GM12872 (cell line): ENCODE data around the gene CDHR4.

Experiments used
- TF ChIP-seq, protein P1 (sequence below): IDR thresholded peaks from 3 replicates; pipeline ENCODE4 v1.5.1; 2011; ENCODE audit warnings: low read depth, mild to moderate bottlenecking, low read length, moderate library complexity; ENCODE audit not compliant: insufficient read depth

The CDHR4 gene

DNA sequence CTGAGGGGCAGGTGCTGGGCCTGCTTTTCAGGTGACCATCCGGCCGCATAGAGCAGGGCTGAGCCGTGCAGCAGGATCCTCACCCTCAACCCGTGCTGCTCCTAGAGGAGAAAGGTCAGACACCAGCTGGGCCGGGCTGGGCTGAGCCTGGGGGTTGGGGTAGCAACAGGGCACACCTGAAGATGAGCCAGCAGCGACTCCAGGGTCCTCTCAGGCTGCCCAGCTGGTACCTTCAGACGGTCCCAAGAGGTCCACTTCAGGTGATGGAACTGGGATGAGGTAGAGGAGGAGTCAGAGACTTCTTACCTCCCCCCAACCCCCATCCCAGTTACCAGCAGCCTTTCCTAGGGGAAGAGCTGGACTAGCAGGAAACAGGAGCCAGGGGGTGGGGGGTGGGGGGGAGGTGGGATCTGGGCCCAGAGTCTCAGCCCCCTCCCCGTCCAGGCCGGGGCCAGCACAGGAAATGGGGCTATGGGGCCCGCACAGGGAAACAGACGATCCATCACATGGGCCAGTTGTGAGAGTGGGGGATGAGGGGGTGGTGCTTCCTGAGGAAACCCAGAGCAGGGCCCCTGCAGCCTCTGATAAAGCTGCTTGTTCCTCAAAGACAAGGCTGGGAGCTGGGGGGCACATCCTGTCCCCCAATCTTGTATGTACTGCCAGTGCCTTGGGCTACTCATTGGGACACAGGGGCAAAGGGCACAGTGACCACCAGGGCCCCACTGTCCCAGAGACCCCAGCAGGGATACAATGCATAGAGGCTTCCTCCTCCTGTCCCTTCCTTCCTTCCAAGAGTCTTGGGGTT lies 6.4 kb upstream of the CDHR4 start:
- TF ChIP-seq, protein P1, sequence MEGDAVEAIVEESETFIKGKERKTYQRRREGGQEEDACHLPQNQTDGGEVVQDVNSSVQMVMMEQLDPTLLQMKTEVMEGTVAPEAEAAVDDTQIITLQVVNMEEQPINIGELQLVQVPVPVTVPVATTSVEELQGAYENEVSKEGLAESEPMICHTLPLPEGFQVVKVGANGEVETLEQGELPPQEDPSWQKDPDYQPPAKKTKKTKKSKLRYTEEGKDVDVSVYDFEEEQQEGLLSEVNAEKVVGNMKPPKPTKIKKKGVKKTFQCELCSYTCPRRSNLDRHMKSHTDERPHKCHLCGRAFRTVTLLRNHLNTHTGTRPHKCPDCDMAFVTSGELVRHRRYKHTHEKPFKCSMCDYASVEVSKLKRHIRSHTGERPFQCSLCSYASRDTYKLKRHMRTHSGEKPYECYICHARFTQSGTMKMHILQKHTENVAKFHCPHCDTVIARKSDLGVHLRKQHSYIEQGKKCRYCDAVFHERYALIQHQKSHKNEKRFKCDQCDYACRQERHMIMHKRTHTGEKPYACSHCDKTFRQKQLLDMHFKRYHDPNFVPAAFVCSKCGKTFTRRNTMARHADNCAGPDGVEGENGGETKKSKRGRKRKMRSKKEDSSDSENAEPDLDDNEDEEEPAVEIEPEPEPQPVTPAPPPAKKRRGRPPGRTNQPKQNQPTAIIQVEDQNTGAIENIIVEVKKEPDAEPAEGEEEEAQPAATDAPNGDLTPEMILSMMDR: no peak

DNA sequence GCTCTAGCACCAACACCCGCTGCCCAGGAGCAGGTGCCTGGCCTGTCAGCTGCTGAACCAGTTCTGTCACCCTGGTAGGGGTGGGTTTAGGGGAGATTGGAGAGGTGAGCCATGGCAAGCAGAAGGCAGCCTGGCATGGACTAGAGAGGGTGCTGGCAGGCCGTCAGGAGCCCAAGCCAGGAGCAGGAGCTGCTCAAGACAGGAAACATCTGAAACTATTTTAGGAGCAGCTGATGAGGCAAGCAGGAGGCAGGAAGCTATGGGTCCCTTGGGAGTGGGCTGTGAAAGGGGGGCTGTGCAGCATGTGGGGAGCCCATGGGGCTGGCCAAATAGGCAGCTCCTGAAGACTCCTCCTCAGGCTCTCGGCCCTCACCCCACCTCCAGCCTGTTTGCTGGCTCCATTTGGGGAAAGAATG lies 5.7 kb upstream of the CDHR4 start:
- TF ChIP-seq, protein P1: no peak

DNA sequence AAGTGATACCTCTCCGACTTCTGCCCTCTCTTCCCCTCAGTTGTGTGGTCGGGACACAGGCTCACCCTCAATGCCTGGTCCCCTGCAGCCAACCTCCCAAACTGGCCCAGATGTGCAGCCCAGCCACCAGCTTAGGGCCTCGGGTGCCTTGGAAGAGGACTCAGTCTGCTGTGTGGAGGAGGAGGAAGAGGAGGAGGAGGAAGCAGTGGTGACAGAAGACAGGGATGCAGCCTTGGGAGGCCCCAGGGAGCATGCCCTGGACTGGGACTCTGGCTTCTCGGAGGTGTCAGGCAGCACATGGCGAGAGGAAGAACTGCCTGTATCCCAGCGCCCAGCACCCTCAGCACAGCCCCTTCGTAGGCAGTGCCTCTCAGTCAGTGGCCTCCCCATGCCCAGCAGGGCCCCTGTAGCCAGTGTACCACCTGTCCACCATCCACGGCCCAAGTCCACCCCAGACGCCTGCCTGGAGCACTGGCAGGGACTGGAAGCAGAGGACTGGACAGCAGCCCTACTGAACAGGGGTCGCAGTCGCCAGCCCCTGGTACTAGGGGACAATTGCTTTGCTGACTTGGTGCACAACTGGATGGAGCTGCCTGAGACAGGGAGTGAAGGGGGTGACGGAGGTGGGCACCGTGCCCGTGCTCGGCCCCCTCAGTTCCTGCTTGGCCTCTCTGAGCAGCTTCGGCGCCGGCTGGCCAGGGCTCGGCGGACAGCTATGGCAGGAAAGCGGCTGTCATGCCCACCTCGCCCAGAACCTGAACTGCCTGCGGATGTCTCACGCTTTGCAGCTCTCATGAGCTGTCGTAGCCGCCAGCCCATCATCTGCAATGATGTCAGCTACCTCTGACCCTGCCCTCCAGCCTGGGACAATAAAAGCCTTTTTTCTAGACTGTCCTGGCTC lies 4.7 kb upstream of the CDHR4 start:
- TF ChIP-seq, protein P1: 0 out of 3 replicates have a peak, but pooled peaks have one; percentile 0

DNA sequence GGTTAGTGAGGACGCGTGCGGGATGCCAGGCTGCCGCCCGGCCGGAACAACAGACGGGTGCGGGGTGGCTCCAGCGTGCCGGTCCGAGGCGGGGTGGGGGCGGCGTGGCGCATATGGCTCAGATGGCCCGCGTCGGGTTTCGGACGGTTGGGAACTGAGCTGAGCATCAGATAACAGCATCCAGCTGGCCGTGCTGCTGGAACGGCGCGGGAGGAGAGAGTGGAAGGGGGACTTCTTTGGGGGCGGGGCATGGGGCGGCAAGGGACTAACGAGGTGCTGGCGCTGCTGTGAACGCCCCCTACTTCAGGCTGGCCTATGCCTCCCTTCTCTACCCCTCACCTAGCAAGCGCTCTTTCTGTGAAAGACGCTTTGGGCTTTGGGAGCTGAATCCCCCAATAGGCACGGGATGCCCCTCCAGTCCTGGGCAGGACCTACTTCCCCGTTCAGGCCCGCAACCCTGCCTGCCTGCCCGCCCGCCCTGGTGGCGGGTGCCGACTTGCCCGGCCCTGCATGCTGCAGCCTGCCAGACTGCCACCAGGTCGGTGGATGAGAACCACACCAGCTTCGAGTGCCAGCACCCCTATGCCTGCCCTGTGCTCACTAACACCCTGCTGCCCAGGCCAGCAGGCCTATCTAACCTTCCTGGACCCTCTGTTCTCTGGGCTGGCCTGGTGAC lies 3.9 kb upstream of the CDHR4 start:
- TF ChIP-seq, protein P1: peak; percentile 28; the same call in 1 of the 3 replicates

DNA sequence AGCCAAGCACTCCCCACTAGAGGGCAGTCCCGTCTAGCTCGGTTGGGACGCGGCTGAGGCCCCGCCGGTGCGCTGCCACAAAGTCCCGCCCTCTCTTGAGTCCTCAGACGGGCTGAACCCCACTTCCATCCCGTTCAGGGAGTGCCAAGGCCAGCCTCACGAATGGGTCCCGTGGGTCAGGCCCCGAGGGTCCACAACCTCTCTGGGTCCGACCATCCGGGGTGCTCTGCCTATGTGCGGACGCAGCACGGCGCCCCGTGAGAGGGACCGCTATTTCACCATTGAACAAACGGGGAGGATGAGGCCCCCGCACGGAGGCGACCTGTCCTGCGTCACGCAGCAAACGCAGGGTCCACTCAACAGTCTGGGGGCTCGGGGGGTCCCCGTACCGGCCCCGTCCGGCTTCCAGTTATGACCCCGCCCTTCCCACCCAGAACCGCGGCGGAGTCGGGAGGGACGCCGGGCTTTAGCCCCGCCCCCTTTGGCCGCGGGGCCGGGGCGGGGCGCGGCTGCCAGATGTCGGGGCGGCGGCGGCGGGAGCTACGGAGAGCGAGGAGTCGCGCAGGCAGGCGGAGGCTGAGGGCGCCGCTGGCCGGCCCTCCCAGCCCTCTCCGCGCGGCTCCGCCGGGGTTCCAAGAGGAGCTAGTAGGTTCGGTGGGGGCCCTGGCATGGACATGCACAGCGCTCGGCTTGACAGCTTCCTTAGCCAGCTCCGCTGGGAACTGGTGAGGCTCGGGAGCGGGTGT lies 3.2 kb upstream of the CDHR4 start, which contains the start of gene INKA1:
Gene INKA1 (plus strand): TSS at position 543 of the 746 bp plus-strand sequence. CDS start 132 bp downstream, at position 675.
- TF ChIP-seq, protein P1: peak; percentile 93

DNA sequence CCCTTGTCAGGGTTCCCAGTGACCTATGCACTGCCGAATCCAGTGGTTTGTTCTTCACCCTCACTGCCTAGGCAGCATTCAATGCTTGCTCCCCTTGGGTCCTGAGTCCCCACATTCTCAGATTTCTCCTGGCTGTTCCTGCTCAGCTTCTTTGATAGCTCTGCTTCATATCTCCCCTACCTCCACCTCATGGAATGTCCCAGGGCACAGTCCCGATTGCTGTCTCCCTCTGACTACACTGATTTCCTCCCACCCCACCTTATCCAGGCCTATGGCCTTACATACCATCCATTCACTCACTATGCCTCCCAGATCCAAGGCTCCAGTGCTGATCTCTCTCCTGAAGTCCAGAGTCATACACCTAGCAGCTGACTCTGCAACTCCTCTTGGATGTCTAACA lies 1.5 kb upstream of the CDHR4 start:
- TF ChIP-seq, protein P1: no peak
